ENCODE measurements around the gene KCNJ5. TPM values are rescaled to one million over a fixed set of nuclear protein-coding genes. Genes with fewer than 3 reads are reported as not detected.

KCNJ5 gene
- total RNA-seq, 4 donors from 2014 or later: 0.31 to 3.2 (median 0.71) TPM

DNA sequence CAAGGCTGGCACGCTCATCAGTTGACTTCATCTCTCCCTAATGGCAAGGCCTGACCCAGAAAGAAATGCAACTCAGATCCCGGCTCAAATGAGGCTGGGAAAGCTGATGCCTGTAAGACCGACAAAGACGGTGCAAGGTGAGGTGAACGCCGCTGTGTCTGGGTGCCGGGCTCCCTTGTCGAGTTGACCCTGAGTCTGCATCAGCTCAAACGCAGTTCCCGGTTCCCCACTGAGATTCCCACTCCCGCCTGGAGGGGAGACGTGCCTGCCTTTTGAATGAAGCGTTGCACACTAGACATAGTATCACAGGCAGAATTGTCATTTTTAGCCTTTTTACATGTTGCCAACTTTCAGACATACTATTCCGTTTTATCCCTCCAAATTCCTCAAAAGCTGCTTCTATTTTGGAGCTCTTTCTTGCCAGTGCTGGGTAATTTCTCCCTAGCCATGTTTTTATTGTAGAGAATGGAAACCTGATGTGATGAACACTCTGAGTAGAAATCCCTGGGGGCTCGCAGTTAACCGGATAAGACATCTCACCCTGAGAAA is 52.3 kb downstream of the KCNJ5 start:
- Histone ChIP-seq H3K27me3 (peaks cover 19% of the 10 kb centered on the region), H3K4me3 (no peak overlapping the region), H3K27ac (no peak overlapping the region), H3K4me1 (no peaks in the 10 kb centered on the region), H3K36me3 (no peaks in the 10 kb centered on the region), H3K9me3 (no peaks in the 10 kb centered on the region)
- TF ChIP-seq CTCF (IDR thresholded peaks at IDR 0.05) (no peak), POLR2A (IDR thresholded peaks at IDR 0.05) (no peak), POLR2AphosphoS5 (IDR thresholded peaks at IDR 0.05) (no peak), EP300 (IDR thresholded peaks at IDR 0.05) (no peak)
- WGBS, 2 donors (ENCODE audit: low coverage in 1 of 2): 51 to 69% methylated on average over 9 to 14 of the region's 16 CpGs
- ATAC-seq: no peak

GRCh38 chr11:128946648-128947047 is 55.5 kb downstream of the KCNJ5 start:
- WGBS, 2 donors (ENCODE audit: low coverage in 1 of 2): 83 to 88% methylated on average over 2 of the region's 2 CpGs
- ATAC-seq: no peak
- Histone ChIP-seq H3K27me3 (peaks cover under 1% of the 10 kb centered on the region), H3K4me3 (no peak overlapping the region), H3K36me3 (no peaks in the 10 kb centered on the region), H3K27ac (no peak overlapping the region), H3K9me3 (no peaks in the 10 kb centered on the region), H3K4me1 (no peaks in the 10 kb centered on the region)
- TF ChIP-seq POLR2A (IDR thresholded peaks at IDR 0.05) (no peak), POLR2AphosphoS5 (IDR thresholded peaks at IDR 0.05) (no peak), EP300 (IDR thresholded peaks at IDR 0.05) (no peak), CTCF (IDR thresholded peaks at IDR 0.05) (no peak)

- H3K27me3 ChIP-seq: no peaks in the 10 kb centered on the region
- no peak overlapping the region for H3K27ac ChIP-seq
- no peak for TF ChIP-seq POLR2AphosphoS5 (IDR thresholded peaks at IDR 0.05)
- no peak for TF ChIP-seq POLR2A (IDR thresholded peaks at IDR 0.05)
- TF ChIP-seq EP300 (IDR thresholded peaks at IDR 0.05): no peak
- no peak for TF ChIP-seq CTCF (IDR thresholded peaks at IDR 0.05)
- WGBS, 2 donors (ENCODE audit: low coverage in 1 of 2): 53 to 58% methylated on average over 2 of the region's 2 CpGs
- H3K4me1 ChIP-seq: no peaks in the 10 kb centered on the region
- H3K9me3 ChIP-seq: no peaks in the 10 kb centered on the region
- no peak overlapping the region for H3K4me3 ChIP-seq
- no peak for ATAC-seq
- H3K36me3 ChIP-seq: no peaks in the 10 kb centered on the region
These were observed 56.6 kb downstream of the KCNJ5 start for GRCh38 chr11:128947773-128948172.

DNA sequence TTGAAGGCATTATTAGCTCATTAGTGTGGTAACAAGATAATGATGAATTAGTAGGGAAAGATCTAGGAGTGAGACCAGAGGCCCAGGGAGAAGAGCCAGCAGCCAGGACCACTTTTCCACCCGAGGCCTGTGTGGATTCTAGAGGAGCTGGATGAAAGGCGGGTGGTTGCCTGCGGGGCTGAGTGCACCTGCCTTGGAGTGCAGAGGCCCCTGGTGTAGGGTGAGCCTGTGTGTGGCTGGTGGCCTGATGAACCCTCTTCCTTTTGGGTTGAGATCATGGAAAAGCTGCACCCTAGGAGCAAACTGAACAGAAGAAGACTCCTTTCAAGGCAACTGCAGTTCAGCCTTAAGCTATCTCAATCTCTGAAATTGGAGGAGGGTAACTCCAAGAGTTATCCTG is 57.4 kb downstream of the KCNJ5 start:
- no peaks in the 10 kb centered on the region for H3K4me1 ChIP-seq
- H3K36me3 ChIP-seq: no peaks in the 10 kb centered on the region
- 41% methylated on average over 3 of the region's 3 CpGs; no CpG with 5 or more reads in 1 of the 2 donors for WGBS, 2 donors (ENCODE audit: low coverage in 1 of 2)
- no peaks in the 10 kb centered on the region for H3K9me3 ChIP-seq
- no peaks in the 10 kb centered on the region for H3K27me3 ChIP-seq
- H3K4me3 ChIP-seq: no peak overlapping the region
- TF ChIP-seq POLR2A (IDR thresholded peaks at IDR 0.05) (no peak), POLR2AphosphoS5 (IDR thresholded peaks at IDR 0.05) (no peak), CTCF (IDR thresholded peaks at IDR 0.05) (peak in 1 of 4 experiments; percentile 25)
- ATAC-seq: no peak
- no peak overlapping the region for H3K27ac ChIP-seq

GRCh38 chr11:128949791-128950454 is 58.8 kb downstream of the KCNJ5 start:
- Histone ChIP-seq H3K27me3 (peaks cover 7% of the 10 kb centered on the region), H3K4me1 (no peaks in the 10 kb centered on the region), H3K36me3 (no peaks in the 10 kb centered on the region), H3K9me3 (no peaks in the 10 kb centered on the region), H3K4me3 (no peak overlapping the region), H3K27ac (no peak overlapping the region)
- WGBS, 2 donors (ENCODE audit: low coverage in 1 of 2): 8 to 64% methylated on average over 2 to 13 of the region's 13 CpGs
- no peak for TF ChIP-seq CTCF (IDR thresholded peaks at IDR 0.05)
- no peak for TF ChIP-seq POLR2A (IDR thresholded peaks at IDR 0.05)
- no peak for TF ChIP-seq EP300 (IDR thresholded peaks at IDR 0.05)
- TF ChIP-seq POLR2AphosphoS5 (IDR thresholded peaks at IDR 0.05): no peak
- ATAC-seq: no peak
